Activated CD8-positive, alpha-beta memory T cell treated with anti-CD3 and anti-CD28 coated beads for 1 hour (primary cell): Measurements from ENCODE around the gene SGTB.
"Not testable (repeated sequence)": the region's sequence is repeated elsewhere in the genome, so short reads cannot be mapped to it uniquely, and the experiment has no call there.

ENCODE experiments used
- DNase-seq, 2 donors: peaks; one replicate each; pipeline ENCODE4 v3.0.0-alpha.2; 2020; ENCODE audit warnings: low read depth in 1 of 2; ENCODE audit errors: extremely low read depth in 1 of 2

The SGTB gene

DNA sequence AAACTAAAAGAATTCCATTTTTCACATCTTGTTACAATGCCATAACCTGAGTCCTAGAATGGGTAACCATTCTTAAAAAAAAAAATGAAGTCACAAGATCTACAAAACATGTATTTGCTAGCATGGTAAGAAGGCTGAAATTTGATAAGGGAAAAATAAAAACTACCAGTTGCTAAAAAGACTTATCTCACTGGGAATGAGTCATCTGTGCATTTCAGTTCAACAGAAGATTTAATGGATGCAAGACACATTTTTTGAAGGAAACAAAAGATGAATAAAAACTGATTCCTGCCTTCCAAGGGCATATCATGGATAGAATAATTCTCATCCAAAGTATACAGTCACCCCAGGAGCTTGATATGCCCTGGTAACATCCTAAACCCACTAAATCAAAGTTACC is 47.2 kb downstream of the SGTB start:
- no peak for DNase-seq

- no peak for DNase-seq
Measured at GRCh38 chr5:65672796-65673195, 49.1 kb downstream of the SGTB start.

GRCh38 chr5:65668696-65669095 is 53.2 kb downstream of the SGTB start:
- DNase-seq = no peak

- DNase-seq = no peak
Measured at GRCh38 chr5:65663804-65664521, 57.9 kb downstream of the SGTB start.

GRCh38 chr5:65654713-65655112 is 67.2 kb downstream of the SGTB start:
- no peak for DNase-seq

DNA sequence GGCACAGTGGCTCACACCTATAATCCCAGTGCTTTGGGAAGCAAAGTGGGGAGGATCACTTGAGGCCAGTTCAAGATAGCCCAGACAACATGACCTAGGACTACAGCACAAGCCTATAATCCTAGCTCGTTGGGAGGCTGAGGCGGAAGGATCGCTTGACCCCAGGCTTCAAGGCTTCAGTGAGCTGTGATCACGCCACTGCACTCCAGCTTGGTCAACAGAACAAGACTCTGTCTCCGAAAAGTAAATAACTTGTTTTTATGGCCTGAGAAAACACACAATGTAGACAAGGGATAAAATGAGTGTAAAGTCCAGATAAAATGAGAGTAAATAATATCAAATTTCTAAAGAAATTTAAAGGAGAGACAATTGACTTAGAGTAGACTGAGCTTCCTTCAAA is 70.8 kb downstream of the SGTB start:
- DNase-seq = no peak

DNA sequence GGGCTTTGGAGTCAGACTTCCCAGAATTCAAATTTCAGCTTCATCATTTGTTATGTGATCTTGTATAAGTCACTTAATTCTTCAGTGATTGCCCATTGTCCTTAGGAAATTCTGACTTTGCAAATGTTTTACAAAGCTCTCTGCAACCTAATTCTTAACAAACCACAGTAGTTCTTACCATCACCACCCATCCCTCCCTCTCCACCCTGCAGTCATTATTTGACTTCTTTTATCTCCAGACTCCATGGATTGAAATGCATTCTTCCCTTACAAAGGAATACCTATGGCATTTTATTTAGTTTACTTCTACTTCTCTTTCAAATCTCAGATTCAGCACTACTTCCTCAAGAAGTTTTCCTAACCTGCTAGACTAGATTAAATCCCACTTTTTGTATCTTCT is 74.0 kb downstream of the SGTB start:
- DNase-seq = no peak

GRCh38 chr5:65646938-65647337 is 75.0 kb downstream of the SGTB start:
- no peak for DNase-seq

DNA sequence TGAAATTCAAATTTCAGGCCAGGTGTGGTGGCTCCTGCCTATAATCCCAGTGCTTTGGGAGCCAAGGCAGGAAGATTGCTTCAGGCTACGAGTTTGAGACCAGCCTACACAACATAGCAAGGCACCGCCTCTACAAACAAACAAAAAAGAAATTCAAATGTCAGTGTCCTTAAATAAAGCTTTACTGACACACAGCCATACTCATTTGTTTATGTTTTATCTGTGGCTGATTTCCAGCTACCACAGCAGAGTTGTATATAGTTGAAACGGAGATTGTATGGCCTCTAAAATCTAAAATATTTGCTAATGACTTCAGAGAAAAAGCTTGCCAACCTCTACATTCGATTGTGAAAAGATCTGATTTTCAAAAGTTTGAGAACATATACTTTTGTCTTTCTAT is 81.7 kb downstream of the SGTB start:
- no peak for DNase-seq

- DNase-seq = no peak
Measured at GRCh38 chr5:65630981-65631380, 90.9 kb downstream of the SGTB start.

DNA sequence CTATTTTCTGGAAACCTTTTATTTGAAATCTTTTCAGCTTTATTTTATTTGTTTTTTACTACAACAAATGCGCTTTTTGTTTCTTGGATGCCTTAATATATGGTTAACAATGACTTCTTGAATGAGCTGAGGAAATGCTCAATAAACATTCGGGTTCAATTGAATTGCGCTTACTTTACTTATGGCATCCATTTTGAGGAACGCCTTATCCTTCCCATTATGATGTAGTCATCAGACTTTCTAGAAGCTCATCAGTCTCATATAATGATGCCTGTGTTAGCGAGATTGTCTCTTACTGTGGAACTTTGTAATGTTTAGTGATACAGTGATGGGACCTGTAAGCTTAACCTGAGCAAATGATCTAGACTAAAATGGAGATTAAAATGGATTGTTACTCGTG is 96.2 kb downstream of the SGTB start:
- no peak for DNase-seq

- peak; percentile 63 for DNase-seq
Measured at GRCh38 chr5:65624571-65625555, 97.0 kb downstream of the SGTB start, which contains the start of the genes SHLD3 and TRAPPC13. Gene SHLD3 (plus strand): TSS chr5:65625027. CDS start chr5:65629588, 4,561 bp downstream. Gene TRAPPC13 (plus strand): TSS chr5:65625027. CDS start chr5:65625061, 34 bp downstream.

DNA sequence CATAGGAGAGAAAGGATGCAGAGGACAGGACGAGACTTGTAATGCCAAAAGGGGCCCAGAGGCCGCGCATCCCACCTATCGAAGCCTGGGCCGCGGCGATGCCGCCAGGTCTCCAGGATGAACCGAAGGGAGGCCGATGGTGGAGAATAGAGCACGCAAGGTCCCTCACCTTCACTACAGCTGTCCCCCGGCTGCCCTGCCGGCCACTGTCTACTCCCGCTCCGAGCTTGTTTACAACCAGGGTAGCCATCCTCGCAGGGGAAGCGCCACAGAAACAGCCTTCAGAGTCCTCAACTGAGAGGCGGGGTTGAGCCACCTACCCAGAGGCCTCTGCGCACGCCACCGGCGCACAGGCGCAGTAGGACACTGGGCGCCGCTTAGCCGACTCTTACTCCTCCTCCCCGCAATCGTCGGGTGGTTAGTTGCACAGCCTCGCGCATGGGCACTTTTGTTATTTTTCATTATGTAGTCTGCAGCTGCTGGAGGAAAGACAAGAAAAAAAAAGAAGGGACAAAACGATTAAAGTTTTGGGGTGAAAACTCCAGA is 97.8 kb downstream of the SGTB start, which contains the start of gene TRIM23:
TSS of gene TRIM23 (minus strand) at position 309 of the 546 bp plus-strand sequence. CDS start at position 250, 59 bp downstream.
- DNase-seq = peak; percentile 79 to 82

GRCh38 chr5:65623482-65623881 is 98.4 kb downstream of the SGTB start:
- DNase-seq = no peak

GRCh38 chr5:65621961-65622360 is 99.9 kb downstream of the SGTB start:
- not testable (repeated sequence) for DNase-seq

GRCh38 chr5:65620021-65620420 is 101.9 kb downstream of the SGTB start:
- no peak for DNase-seq
